GM21737 (cell line): ENCODE results near the gene ANXA2R.
"Not testable (repeated sequence)": the region's sequence is repeated elsewhere in the genome, so short reads cannot be mapped to it uniquely, and the experiment has no call there.

Experiments used
- ATAC-seq: cut with Tn5 transposase; IDR thresholded peaks from one replicate; pipeline ENCODE4 v1.9.1; 2021; ENCODE audit warnings: mild to moderate bottlenecking, moderate library complexity; ENCODE audit not compliant: unreplicated experiment

The ANXA2R gene

DNA sequence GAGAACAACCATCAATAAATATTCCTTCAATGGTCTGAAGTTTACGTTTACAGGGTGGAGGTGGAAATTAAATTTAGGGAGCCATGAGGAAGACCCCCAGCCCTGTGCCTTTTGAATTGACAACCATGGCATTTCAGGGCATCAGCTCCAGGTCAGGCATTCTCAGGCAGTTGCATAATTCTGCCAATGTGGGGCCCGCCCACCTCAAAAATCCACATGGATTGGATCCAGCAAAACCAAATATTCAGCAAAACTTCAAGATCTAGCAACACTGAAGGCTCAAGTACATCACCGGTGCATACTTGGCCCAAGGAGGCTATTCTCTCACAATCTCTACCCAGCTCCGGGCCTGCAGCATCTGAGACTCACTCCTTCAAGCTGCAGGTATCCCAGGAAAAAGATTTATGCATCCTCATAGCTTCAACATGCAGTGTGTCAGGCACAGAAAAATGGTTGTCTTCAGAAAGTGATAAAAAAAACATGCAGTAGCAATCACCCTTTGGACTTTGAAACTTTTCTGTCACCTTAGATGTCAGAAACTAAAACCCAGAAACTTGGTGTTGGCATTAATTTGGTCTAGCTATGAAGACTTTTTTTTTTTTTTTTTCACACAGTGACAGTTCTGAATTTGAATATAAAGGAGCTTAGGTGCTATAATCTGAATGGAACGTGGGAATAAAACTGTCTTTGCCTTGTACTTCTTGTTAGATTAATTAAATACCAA lies 21.4 kb upstream of the ANXA2R start:
- no peak for ATAC-seq

DNA sequence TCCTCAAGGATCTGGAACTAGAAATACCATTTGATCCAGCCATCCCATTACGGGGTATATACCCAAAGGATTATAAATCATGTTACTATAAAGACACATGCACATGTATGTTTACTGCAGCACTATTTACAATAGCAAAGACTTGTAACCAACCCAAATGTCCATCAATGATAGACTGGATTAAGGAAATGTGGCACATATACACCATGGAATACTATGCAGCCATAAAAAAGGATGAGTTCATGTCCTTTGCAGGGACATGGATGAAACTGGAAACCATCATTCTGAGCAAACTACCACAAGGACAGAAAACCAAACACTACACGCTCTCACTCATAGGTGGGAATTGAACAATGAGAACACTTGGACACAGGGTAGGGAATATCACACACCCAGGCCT lies 19.9 kb upstream of the ANXA2R start:
- not testable (repeated sequence) for ATAC-seq

DNA sequence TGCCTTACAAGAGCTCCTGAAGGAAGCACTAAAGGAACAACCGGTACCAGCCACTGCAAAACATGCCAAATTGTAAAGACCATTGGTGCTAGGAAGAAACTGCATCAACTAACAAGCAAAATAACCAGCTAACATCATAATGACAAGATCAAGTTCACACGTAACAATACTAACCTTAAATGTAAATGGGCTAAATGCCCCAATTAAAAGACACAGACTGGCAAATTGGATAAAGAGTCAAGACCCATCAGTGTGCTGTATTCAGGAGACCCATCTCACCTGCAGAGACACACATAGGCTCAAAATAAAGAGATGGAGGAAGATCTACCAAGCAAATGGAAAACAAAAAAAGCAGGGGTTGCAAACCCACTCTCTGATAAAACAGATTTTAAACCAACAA lies 15.0 kb upstream of the ANXA2R start:
- not testable (repeated sequence) for ATAC-seq

DNA sequence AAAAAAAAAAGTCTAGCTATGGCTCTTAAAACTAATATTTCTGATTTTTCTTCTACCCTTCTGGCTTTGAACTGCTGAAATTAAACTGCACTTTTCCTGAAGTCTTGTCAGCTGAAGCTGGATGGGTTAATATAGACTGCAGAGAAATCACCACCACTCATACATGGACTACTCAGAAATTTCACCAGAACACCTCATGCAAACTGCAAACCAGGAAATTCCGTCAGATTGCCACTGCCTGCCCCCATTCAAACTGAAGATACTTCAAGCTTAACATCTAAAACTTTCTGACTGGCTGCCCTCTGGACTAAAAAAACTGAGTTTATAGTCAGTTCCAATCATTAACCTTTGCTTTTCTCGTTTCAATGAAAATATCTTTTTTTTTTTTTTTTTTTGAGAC lies 11.6 kb upstream of the ANXA2R start:
- ATAC-seq: no peak

DNA sequence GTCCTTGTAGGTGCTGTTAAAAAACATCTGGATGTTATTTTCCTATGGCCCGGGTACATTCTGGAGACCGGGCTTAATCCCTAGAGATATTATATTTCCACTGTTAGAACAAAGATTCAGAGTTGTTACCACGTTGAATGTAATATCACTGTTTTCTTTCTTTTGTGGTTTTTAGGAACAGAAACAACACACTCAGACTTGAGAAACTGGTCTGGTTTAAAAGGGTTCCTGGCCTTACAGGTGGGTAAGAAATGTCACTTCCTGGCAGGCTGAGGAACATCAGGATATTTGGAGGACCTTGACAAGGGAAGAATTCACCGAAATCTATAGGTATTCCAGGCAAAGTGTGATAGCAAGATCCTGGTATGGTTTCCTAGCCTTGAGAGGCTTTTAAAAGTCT lies 10.3 kb upstream of the ANXA2R start:
- no peak for ATAC-seq

DNA sequence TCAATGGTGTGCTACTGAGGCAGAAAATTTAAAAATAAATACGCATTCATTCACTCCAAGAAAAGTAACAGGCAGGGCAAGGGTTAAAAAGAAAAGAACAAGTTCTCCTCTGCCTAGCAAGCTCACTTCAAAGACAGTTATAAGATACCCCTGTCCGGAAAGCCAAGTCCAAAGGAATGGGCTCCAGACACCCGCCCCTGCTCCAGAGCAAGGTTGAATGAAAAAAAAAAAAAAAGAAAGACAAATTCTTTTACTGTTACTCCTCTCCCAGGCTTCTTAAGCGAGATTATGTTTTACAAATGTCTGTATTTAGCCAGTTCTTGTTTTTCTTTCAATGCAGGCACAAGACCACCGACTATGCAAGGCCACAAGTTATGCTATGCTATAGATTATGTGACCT lies 9.1 kb upstream of the ANXA2R start:
- ATAC-seq: no peak

DNA sequence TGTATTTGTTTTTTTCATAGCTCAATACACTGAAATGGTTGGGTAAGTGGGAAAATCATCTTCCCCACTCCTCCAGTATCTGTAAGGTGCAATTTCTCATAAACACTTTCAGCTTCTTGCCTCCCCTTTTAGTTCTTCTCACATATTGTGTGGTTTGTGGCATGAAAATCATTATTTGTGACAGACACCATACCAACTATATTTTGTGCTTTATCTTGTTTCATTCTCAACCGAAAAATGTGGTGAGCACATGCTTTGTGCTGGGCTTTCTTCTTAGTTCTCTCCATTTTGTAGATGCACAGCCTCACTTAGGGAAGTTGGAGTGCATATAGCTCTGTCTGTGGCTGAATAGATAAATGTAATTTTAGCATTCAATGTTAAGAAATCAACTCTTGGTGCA lies 6.4 kb upstream of the ANXA2R start:
- ATAC-seq: no peak

DNA sequence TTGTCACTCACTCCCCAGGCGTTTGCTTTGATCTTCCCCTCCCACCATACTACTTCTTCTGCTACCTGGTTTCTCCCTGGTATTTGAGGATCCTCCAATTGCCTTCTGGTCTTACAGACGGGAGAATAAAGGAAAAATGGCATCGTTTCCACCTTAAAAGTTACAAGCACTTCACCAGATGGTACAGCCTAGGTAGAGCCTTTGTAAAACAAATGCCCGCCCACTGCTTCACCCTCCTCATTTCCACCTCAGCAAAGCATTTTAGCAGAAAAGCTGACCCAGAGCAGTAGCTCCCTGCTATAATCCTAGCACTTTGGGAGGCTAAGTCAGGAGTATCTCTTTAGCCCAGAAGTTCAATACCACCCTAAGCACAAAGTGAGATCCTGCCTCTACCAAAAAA lies 5.1 kb upstream of the ANXA2R start:
- no peak for ATAC-seq

DNA sequence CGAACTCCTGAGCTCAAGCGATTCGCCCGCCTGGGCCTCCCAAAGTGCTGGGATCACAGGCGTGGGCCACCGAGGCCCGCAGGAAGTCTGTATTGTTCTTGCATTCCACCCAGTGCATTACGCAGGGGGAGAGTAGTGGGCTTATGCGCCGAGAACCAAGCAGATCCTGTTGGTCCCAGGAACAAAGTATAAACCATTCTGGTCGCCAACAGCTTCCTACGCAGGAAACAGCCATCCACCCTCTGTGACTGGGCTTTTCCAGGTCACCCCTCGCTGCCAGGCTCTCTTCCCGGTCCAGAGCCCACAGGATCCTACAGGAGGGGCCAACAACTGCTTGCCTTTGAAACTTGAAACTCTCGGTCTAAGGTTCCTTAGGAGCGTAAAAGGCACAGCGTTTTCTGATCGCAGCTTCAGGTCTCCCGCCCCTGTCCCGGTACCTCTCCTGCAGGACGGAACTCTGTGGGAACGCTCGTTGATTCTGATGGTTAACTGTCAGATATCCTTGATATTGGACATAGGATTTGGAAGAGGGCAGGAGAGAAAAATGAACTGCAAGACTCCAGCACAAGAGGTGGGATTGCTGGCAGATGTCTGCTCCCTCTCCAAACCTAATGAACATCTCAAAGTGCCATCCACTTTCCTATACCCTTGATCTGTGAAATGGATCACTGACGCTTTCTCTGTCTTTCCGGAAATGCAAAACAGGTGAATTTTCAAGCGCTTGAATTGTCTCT lies 4.2 kb upstream of the ANXA2R start:
- ATAC-seq: no peak

DNA sequence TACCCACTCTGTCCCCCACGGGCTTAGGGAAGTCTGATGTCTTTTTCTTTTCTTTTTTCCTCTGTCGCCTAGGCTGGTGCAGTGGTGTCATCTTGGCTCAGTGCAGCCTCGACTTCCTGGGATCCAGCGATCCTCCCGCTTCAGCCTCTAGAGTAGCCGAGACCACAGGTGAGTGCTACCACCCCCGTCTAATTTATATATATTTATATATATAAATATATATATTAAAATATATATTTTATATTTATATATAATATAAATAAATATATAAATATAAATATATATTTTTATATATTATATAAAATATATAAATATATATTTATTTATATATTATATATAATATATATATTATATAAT lies 3.3 kb upstream of the ANXA2R start:
- no peak for ATAC-seq

DNA sequence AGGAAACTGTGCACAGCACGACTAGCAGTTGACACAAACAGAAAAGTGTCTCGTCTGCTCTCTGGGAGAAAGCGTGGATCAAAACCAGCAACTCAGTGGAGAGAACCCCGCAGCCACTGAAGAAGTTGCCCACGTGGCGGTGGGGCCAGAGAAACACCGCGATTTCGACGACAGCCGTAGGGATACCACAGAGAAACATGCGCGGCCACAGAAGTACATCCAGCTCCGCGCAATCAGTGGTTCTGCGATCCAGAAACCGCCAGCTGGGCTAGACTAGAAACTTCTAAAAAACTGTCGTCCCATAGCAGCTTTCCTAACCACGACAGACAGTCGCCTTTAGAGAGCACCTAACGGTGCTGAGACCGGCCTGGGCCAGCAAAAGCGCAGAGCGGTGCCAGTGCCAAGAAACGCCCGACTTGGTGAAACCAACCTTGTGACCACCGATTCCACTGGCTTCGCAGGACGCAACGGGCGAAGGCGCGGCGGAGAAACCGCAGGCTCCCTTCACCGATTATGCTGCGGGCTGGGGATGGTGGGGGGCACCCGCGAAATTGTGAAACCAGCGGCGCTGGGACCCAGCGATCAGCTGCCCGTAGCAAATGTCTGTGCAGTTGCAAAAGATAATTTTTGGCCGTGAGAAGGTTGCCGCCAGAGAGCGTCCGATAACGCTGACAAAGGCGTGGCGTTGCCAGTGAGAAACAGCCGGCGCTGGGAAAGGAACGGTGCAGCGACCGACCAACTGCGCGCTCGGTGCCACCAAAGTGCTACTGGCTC lies 2.7 kb upstream of the ANXA2R start:
- peak; percentile 24 for ATAC-seq

DNA sequence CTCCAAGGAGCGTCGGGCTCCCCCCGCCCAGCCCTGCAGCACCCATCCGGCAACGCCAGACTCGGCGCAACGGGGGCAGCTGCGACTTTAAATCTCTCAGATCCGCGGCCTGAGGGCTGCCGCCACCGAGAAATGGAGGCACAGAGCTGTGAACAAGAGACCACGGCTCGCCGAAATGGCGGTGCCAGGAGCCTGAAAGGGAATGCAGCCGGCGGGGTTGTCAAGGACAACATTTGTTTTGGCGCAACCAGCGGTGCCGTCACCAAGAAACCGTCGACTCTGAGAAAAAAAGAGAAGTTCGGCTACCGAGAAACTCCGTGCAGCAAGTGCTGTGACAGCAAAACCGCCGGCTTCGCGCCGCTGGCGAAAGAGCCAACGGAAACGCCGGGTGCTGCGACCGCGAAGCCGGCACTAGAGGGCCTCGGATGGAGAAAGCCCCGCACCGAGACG lies 2.1 kb upstream of the ANXA2R start:
- peak; percentile 23 for ATAC-seq

DNA sequence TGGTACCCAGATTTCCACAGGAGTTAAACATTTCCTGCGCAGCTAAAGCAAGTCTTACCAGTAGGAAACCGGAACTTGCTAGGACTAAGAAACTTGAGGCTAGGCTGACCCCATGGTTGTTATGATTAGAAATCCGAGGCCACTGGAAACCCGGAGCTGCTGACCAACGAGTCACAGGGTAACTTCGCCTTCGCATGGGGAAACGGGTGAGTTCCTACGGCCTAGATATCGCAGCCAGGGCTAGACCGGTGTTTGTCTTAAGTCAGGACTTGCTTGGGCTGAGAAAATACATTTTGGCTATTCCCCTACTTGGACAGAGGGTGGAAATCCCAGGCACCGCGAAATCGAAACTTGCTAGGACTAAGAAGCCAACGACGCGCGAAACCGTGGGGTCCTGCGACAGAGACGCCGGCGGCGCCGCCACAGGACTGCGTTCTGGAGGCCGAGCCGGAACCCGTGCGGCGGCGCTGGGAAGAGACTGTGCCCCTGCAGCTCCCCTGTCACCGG lies 1.6 kb upstream of the ANXA2R start:
- ATAC-seq: peak; percentile 15

DNA sequence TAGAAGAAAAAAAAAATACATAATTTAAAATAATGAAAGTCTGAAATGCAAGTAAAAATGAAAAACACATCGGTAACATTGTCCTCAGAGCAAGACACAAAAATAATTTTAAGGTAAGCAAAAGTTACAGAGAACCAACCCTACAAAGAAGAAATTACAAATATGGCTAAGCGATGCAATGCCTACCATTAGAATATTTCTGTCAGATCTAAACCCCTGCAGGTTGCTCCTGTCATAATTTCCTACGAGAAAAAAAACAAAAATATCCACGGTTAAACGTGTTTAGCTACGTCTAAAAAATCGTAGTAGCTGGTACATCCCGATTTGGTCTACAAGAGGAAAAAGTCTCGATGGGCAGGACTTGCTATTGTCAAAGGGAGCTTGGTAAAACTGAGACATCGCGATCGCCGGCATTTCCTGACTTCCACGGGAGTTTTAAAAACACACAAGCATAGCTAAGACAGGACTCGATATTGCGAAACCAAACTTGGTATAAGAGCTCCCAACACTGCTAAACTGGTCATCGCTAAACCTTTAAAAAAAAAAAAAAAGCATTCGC lies 1.1 kb upstream of the ANXA2R start:
- no peak for ATAC-seq

DNA sequence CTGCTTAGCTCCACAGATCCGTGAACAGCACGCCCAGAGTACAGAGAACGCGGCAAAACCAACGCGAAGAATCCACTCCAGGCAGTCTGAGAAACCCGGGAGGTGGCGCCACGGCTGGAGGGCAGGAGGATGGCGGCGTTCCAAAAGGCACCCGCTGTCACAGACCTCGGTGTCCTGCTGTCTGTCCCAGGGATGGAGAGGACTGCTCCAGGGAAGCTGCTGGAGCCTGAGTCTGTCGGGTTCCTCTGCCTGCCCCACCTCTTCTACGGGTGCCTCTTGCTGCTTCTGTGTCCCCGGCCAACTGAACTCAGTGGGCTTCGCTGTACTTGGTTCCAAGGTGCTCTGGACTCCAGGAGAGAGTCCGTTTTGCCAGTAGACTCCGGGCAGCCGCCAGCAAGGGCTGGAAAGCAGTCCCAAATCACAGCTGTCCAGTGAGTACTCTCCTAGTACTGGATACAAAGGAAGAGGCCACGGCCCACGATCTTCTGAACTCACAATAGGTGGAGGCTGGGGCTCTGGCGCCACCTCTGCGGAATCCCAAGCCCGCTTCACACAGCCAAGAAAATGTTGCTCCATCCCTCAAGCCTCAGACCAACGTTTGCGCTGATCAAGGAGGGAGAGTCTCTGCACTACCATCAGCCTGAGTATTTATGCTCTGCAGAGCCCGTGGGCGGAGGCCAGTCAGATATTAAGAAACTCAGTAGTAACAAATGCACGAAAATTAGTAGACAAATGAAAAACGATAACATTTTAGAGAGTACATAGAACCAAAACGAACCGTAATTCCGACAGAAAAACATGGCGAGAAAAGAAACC lies 440 bp downstream of the ANXA2R start:
- peak; percentile 15 for ATAC-seq

DNA sequence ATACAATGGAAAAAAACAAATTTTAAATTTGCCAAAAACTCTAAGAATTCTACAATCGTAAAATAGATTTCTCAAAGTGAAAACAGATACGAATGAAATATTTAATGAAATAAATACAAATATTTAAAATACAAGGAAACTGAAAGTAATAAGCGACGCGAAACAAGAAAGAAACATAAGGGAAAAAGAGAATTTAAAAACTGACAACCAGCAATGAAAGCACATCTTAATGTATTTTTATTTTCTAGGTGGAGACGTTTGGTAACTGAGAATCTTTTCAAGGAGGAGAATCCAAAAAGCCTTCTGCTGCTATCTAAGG lies 1.0 kb downstream of the ANXA2R start:
- no peak for ATAC-seq

DNA sequence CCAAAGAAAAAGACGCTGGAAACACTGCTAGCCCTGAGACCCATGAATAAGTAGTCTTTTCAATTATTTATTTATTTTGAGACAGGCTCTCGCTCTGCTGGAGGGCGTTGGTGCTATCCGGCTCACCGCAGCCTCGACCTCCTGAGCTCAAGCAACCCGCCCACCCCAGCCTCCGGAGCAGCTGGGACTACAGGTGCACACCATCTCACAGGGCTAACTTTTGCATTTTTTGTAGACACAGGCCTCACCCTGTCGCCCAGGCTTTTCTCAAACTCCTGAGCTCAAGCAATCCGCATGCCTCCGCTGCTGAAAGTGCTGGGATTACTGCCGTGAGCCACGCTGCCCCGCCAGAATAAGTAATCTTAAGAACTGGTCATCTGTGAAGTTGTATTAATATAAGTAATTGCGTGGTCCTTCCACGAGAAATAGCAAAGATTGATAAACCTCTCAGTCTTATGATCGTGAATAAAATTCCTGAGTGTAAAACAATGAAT lies 1.6 kb downstream of the ANXA2R start:
- no peak for ATAC-seq

DNA sequence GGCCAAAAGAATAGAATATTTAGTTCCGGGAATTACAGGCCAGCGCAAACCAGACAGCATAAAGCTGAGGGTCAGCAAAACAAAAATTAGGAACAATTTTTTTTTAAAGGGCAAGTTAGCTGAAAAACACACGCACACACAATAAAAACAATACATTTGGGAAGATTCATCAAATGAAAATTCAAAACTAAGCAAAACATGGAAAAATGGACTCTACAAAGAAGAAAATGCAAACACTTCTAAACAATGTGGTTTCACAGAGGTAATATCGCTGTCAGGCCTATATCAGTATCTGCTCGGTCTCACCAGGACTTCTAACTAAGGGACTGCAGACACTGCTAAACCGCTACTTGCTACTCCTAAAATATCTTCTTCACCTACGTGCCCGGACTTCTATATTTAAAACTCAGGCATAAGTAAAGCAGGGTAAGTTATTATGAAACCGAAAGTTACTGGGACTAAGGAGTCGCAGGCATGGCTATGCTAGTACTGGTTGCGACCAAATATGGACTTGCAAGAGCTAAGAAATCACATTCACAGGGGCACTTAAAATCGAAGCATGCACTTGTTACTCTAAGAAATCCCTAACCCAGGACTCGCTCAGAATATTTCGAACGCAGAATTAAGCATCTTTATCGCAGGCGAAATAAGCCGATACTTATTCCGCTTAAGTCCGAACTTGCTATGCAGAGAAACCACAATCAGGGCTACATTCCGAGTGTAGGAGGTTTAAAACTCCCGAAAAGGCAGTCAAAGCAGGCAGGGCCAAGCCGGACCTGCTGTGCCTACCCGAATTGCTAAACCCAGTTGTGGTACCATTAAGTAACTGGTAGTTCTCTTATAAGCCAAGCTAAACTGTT lies 2.3 kb downstream of the ANXA2R start:
- ATAC-seq: no peak

DNA sequence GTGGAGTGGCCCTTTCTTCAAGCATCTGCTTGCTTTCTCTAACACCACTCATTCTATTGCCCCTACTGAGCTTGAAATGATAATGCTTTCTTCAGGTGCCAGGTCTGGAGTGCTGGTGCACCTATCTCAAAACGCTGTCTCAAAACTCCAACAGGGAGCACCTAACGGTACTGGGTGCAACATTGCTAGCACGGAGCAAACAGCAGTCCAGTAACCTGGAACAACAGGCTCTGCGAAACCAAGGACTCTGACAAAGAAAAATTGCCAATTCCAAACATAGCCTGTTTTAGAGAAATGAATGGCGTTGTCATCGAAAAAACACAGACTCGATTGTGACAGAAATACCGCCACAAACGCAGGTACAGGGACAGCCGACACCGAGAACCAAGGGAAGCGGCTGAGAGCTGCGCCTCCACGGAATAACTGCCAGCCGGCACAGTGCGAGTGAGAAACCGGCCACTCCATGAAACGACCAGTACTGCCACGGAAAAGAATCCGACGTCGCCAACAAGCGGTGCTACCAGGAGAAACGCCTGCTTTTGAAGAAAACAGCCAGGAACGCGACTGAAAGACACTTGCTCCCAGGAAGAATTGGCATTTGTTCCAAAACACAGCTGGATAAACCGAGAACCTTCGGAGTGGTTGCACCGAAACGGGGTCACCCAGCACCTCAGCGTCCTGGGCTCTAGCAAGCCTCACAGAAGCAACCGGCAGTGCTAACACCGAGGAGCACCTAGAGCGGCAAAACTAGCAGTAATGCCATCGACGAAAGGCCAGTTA lies 3.1 kb downstream of the ANXA2R start:
- no peak for ATAC-seq
